Mucosa of stomach (tissue), 1 donor: ENCODE results near the gene GGT6.

ENCODE experiments used
- H3K27me3 ChIP-seq: one replicate; pipeline ENCODE4 v1.7.0; 2013; ENCODE audit warnings: mild to moderate bottlenecking, low read length; ENCODE audit not compliant: control insufficient read depth, insufficient read depth
- H3K36me3 ChIP-seq: one replicate; pipeline ENCODE4 v1.7.0; 2013; ENCODE audit warnings: low read length; ENCODE audit not compliant: control insufficient read depth, insufficient read depth
- H3K4me1 ChIP-seq: one replicate; pipeline ENCODE4 v1.7.0; 2013; ENCODE audit warnings: mild to moderate bottlenecking, low read length; ENCODE audit not compliant: control insufficient read depth, insufficient read depth
- H3K4me3 ChIP-seq: one replicate; pipeline ENCODE4 v1.7.0; 2013; ENCODE audit warnings: low read length
- H3K9ac ChIP-seq: one replicate; pipeline ENCODE4 v1.7.0; 2013; ENCODE audit warnings: mild to moderate bottlenecking, low read length, moderate library complexity
- H3K9me3 ChIP-seq: one replicate; pipeline ENCODE4 v1.7.0; 2013; ENCODE audit warnings: mild to moderate bottlenecking, low read length, moderate library complexity; ENCODE audit not compliant: control insufficient read depth
- donor health status: Pancreatic carcinoma.

GGT6 gene

DNA sequence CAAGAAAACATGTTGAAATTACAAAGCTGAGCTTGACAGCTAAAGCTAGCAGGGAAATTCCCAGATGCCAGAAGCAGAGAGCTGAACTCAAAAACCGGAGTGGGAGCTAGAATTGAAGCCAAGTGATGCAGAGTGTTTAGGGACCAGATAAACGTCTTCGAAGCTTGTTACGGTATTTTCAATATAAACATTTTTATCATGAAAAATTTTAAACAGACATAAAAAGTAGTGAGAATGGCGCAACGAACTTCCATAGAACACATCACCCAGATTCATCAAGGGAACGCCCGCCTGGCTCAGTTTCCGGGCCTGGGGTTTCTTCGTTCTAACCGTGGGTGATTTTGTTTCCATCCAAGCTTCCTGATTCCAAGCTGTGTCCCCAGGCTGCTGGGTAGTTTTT lies 43.6 kb downstream of the GGT6 start:
- Histone ChIP-seq H3K9me3 (no peaks in the 10 kb centered on the region), H3K4me1 (peaks cover 72% of the 10 kb centered on the region), H3K27me3 (no peaks in the 10 kb centered on the region), H3K9ac (no peak overlapping the region), H3K4me3 (no peak overlapping the region), H3K36me3 (no peaks in the 10 kb centered on the region)

DNA sequence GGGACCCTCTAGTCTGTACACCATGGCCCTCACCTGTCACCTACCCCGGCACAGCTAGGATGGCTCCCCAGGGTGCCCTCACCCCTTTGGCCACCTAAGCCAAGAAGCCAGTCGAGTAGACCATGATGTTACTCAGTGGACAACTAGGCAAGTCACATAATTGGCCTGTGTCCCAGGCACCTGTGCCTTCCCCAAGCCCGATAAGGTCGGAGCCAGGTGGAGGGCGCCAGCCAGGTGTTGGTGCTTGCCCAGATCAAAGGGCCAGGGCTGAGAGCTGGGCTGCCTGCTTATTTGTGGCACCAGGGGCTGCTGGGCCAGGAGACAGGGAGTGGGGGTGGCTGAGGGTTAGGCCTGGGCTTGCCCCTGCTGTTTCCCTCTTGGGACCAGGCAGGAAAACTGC lies 44.9 kb downstream of the GGT6 start:
- no peaks in the 10 kb centered on the region for H3K9me3 ChIP-seq
- H3K9ac ChIP-seq: no peak overlapping the region
- H3K36me3 ChIP-seq: no peaks in the 10 kb centered on the region
- H3K4me3 ChIP-seq: no peak overlapping the region
- H3K27me3 ChIP-seq: no peaks in the 10 kb centered on the region
- H3K4me1 ChIP-seq: peaks cover 70% of the 10 kb centered on the region

DNA sequence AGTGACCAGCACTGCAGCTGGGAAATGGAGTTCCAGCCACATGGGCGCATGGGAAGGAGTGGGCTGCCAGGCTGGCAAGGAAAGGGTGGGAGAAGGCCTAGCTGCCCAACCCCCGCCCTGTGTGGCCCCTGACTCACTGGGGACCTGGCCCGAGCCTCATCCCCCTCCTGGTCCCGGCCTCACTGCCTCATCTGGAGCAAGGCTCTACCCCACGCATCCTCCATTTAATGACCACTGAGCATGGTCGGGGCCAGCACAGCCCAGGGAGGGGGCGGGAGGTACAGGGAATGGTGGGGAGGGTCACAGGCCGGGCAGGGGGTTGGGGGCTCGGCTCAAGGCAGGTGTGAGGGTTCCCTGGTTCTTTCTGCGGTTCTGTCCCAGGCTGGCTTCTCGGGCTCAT lies 45.6 kb downstream of the GGT6 start:
- Histone ChIP-seq H3K36me3 (no peaks in the 10 kb centered on the region), H3K4me1 (peaks cover 64% of the 10 kb centered on the region), H3K27me3 (no peaks in the 10 kb centered on the region), H3K4me3 (no peak overlapping the region), H3K9ac (no peak overlapping the region), H3K9me3 (no peaks in the 10 kb centered on the region)

DNA sequence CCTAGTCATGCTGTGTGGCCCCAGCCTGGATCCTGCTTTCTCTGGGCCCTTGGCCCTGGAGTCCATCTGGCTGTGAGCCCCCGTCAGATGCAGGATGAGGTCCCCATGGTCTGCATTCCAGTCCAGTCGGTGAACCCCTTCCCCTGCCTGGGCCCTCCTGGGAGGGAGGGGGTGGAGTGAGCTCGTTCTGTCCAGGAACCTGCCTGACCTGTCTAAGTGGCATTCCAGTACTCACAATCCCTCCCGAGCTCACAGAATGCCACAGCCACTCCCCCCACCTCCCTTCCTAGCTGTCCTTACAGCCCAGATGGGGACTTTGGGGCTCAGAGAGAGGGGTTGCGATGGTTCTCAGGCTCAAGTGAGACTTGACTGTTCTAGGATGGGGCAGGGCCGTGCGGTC lies 46.2 kb downstream of the GGT6 start:
- Histone ChIP-seq H3K4me3 (no peak overlapping the region), H3K36me3 (no peaks in the 10 kb centered on the region), H3K27me3 (no peaks in the 10 kb centered on the region), H3K4me1 (peaks cover 64% of the 10 kb centered on the region), H3K9ac (peak overlapping the region; percentile 53), H3K9me3 (no peaks in the 10 kb centered on the region)

DNA sequence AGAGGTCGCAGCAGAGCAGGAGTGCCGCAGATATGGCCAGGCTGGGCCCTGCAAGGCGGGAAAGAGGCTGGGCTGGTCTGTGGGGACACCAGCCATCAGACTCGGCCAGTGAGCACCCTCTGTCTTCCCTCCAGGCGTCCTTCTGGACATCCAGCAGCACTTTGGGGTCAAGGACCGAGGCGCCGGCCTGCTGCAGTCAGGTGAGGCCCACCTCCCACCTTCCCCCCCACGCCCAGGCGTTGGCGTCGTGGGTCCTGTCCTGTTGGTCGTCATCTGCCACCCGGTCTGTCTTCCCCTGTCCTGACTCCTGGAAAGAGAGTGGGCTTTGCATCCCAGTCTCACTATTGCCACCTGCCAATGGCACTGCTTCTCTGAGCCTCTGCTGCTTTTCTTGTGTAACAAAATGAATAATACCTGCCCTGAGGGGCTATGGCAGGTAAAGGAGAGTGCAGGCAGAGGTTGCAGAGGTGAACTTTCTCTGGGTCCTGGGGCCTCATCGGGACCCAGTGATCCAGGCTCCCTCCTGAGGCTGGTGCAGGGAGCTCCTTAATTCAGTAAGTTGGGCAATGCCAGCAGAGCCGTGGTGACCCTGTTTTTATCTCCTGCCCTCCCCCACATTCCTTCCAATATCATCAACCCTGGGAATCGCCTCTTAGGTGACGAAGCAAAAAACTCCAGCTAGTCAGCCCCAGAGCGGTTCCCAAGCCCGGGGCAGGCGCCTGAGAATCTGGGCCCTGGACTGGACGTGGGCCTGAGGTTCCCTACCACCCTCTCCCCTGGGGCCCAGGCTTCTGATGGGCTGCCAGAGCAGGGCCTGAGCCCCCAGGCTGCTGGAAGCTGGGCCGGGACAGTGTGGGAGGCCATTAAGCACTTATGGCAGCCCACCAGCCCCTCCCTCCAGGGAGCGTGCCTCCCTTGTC lies 47.0 kb downstream of the GGT6 start:
- Histone ChIP-seq H3K4me3 (no peak overlapping the region), H3K4me1 (peaks cover 60% of the 10 kb centered on the region), H3K36me3 (no peaks in the 10 kb centered on the region), H3K27me3 (no peaks in the 10 kb centered on the region), H3K9ac (peak overlapping the region; percentile 53), H3K9me3 (no peaks in the 10 kb centered on the region)

DNA sequence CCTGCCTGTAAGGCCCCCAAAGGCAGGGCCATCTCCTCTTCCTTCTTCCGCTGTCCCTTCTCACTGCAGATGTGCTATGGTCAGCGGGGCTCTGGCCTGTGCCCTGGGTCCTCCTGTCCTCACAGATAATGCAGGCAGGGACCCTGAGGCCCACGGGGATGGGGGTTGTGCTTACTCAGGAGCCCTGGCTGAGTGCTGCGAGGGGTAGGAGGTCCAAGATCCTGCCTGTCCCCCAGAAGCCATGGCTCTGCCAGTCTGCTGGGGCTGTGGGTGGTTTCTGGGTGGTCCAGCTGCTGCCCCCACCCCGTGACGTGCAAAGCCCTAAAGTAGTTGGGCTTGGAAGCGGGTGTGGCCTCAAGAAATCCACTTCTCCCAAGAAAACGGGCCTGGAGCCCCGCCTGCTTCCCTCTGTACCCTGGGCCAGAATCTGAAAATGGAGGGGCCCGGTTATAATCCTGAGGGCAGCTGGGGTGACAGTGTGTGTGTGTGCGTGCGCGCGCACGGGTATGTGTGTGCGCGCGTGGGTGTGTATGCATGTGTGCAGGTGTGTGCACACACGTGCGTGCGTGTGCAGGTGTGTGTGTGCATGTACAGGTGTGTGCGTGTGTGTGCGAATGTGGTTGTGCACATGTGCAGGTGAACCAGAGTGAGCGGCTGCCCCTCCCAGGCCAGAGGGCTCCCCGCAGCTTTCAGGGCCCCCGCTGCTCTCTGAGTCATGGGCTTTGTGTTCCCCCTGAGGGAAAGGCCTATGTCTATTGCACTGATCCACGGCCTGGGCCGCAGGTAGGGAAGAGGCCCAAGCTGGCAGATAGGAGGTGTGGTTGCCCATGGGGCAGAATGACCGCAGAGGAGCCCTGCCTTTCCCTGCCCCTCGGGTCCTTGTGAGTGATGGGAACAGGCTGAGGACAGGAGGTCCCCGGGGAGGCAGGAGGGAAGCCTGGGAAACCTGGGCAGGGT lies 47.9 kb downstream of the GGT6 start:
- no peak overlapping the region for H3K9ac ChIP-seq
- H3K4me3 ChIP-seq: no peak overlapping the region
- peaks cover 67% of the 10 kb centered on the region for H3K4me1 ChIP-seq
- no peaks in the 10 kb centered on the region for H3K9me3 ChIP-seq
- H3K36me3 ChIP-seq: no peaks in the 10 kb centered on the region
- H3K27me3 ChIP-seq: no peaks in the 10 kb centered on the region

DNA sequence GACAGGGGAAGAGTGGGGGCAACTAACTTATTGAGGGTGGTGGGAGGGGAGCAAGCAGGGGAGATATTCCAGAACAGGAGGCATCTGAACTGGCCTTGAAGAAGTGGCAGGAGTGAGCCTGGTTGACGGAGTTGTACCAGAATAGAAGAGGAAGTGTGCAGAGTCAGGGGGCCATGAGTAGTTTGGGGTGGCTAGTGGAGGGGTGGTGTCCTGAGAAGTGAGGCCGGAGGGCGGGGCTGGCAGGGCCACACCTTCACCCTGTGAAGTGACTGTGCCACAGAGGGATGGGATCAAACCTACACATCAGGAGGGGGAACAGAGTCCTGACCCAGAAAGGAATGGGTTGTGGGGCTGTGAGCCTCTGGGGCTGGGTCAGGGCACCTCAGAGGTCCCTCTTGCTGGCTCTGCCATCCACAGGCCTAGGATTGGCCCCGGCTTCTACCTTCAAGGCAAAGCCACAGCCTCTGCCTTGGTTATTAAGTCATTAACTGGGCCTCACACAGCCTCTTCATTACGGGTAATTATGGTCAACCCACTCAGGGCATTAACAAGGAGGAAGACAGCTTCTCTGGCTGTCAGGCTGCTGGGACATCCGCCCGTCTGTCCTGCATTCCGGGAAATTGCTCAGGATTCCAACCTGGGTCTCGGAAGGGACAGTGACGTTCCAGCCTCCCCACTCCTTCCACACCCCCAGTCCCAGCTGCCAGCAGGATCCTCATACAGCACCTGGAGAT lies 49.0 kb downstream of the GGT6 start:
- no peak overlapping the region for H3K4me3 ChIP-seq
- no peak overlapping the region for H3K9ac ChIP-seq
- H3K9me3 ChIP-seq: no peaks in the 10 kb centered on the region
- peaks cover 70% of the 10 kb centered on the region for H3K4me1 ChIP-seq
- no peaks in the 10 kb centered on the region for H3K27me3 ChIP-seq
- no peaks in the 10 kb centered on the region for H3K36me3 ChIP-seq

DNA sequence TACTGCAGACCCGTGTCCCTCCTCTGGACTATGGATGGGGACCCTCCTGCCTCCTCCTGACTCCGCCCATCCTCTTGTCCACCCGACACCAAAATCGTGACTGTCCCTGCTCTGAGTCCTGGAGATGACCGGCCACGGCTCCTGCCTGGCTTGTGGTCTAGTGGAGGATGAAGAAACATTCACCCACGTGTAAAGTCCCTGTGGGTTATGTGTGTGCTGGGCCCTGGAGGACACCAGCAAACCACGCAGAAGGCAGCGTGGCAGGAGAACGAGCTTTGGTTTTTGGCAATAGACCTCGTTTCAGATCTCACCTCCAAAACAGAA lies 49.8 kb downstream of the GGT6 start:
- no peaks in the 10 kb centered on the region for H3K36me3 ChIP-seq
- H3K4me1 ChIP-seq: peaks cover 75% of the 10 kb centered on the region
- no peak overlapping the region for H3K4me3 ChIP-seq
- H3K9me3 ChIP-seq: no peaks in the 10 kb centered on the region
- no peak overlapping the region for H3K9ac ChIP-seq
- no peaks in the 10 kb centered on the region for H3K27me3 ChIP-seq

DNA sequence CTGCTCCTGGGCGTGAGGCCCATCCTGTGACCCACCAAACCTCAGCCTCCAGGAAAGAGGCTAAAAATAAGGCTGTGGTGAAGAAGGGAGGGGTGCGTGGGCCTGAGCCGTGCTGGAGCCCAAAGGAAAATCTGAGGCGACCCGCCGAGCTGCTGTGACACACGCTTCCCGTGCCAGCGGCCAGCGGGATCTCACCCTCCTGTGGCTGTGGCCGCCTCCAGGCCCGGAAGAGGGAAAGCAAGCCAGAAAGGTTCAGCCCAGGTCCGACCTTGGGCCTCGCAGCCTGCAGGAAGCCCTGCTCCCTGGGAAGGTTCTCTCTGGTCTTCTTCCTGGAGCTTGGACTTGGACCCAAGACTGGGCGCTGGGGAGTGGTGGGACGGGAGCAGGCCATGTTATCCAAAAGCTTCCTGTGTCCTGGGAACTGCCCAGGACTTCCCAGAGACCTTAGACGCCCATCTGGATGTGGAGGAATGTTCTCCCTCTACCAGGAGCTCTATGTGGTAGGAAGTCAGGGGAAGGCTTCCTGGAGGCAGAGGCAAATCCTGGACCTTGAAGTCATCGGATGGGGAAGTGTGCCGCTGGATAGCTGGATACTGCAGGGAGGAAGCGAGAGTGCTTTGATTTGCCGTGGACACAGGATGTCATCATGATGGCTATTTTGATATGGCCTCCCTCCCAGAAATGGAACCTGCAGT lies 50.3 kb downstream of the GGT6 start:
- Histone ChIP-seq H3K36me3 (no peaks in the 10 kb centered on the region), H3K9me3 (no peaks in the 10 kb centered on the region), H3K4me1 (peaks cover 74% of the 10 kb centered on the region), H3K4me3 (no peak overlapping the region), H3K9ac (no peak overlapping the region), H3K27me3 (no peaks in the 10 kb centered on the region)

DNA sequence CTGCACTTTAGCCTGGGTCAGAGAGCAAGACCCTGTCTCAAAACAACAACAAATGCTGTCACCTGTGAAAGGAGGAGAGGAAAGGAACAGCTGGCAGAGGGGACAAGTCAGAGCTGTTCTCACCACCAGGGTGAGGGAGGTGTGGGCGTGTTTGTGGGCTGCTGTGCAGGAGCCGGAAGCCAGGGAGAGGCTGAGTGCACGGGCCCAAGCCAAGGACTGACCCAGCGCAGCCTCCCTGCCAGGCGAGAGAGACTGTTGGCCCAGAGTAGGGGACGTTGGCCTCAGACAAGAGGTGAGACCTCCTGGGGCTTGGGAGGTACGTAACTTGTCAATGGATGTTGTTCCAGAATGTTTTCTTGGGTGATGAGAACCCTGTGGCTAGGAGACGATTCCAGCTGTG lies 51.0 kb downstream of the GGT6 start:
- H3K9me3 ChIP-seq: no peaks in the 10 kb centered on the region
- no peaks in the 10 kb centered on the region for H3K36me3 ChIP-seq
- H3K4me1 ChIP-seq: peaks cover 68% of the 10 kb centered on the region
- no peak overlapping the region for H3K4me3 ChIP-seq
- H3K9ac ChIP-seq: no peak overlapping the region
- no peaks in the 10 kb centered on the region for H3K27me3 ChIP-seq

DNA sequence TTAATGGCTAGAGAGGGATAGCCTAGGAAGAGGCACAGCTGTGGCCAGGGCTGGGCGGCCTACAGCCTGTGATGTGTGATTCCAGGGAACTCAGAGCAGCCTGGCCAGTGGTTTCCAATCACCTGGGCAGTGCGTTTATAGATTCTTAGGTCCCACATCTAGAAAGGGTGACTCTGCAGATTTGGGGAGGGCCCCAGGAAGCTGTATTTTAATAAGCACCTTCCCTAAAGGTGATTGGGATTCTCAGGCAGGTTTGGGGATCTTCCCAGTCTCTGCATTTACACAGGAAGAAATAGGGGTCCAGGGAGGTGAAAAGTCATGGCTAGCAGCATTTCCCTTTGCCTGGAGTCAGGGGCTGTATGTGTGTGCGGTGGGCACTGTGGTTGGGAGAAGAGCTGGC lies 52.2 kb downstream of the GGT6 start:
- peaks cover 68% of the 10 kb centered on the region for H3K4me1 ChIP-seq
- no peaks in the 10 kb centered on the region for H3K36me3 ChIP-seq
- H3K27me3 ChIP-seq: no peaks in the 10 kb centered on the region
- no peaks in the 10 kb centered on the region for H3K9me3 ChIP-seq
- H3K4me3 ChIP-seq: no peak overlapping the region
- H3K9ac ChIP-seq: no peak overlapping the region
